Measurements from ENCODE around the gene GJC2. TPM values are rescaled to one million over a fixed set of nuclear protein-coding genes. Genes with fewer than 3 reads are reported as not detected.

GJC2 gene
- polyA plus RNA-seq, 1 donor from 2014 or later, result 2.3 TPM

DNA sequence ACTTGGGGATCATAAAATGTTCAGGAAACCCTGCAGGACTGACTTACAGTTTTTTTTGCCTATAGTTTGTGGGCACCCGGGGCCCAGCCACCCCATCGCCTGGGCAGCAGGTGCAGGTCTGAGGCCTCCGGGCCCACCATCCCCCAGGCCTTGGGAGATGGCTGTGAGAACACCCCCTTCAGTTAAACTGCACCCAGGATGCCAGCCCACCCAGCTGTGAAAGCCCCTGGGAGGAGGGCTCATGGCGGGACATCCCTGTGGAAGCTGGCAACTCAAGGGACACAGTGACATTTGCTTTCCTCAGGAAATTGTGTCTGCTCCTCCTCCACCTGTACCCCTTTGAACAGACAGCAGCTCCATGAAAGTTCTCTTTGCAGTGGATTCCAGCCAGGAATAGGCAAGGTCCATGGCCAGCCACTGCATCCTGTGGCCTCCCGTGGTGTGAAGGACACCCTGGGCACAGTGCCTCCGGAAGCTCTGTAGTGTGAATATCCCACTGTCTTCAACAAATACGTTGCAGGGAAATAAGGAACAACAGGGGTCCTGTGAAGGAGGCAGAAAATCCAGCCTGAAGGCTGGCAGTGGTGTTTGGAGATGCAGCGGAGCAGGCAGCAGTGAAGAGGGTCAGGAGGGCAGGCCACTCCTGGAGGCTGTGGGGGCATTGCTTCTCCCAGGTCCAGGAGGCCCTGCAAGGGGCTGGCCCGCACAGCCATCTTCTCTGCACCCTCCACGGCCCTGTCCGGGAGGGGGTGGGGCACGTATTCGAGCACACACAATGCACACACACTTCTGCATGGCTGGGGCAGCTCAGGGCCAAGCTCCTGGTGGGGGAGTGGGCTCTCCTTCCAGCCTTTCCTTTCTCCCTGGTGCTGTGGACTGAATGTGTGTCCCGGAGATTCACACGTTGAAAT, 56.1 kb downstream of the GJC2 start:
- Histone ChIP-seq H3K9ac (ENCODE audit: low read length) (no peak overlapping the region), H3K79me2 (replicated peaks; ENCODE audit: insufficient read depth, low read length) (no peaks in the 10 kb centered on the region), H3K4me3 (ENCODE audit: low read length) (no peak overlapping the region), H3K9me2 (ENCODE audit: insufficient read depth, low read length) (no peaks in the 10 kb centered on the region), H3K36me3 (ENCODE audit: insufficient read depth, low read length) (no peaks in the 10 kb centered on the region), H3K9me3 (ENCODE audit: low read length) (no peaks in the 10 kb centered on the region), H2AFZ (ENCODE audit: low read depth, low read length) (no peak overlapping the region), H4K20me1 (ENCODE audit: insufficient read depth) (no peaks in the 10 kb centered on the region), H3K27me3 (ENCODE audit: insufficient read depth, low read depth, low read length) (no peaks in the 10 kb centered on the region), H3F3A (ENCODE audit: insufficient read depth, low read length, poor library complexity, severe bottlenecking) (no peaks in the 10 kb centered on the region), H3K4me2 (ENCODE audit: low read length) (no peak overlapping the region), H3K27ac (ENCODE audit: low read length) (no peak overlapping the region)
- TF ChIP-seq, protein P1, sequence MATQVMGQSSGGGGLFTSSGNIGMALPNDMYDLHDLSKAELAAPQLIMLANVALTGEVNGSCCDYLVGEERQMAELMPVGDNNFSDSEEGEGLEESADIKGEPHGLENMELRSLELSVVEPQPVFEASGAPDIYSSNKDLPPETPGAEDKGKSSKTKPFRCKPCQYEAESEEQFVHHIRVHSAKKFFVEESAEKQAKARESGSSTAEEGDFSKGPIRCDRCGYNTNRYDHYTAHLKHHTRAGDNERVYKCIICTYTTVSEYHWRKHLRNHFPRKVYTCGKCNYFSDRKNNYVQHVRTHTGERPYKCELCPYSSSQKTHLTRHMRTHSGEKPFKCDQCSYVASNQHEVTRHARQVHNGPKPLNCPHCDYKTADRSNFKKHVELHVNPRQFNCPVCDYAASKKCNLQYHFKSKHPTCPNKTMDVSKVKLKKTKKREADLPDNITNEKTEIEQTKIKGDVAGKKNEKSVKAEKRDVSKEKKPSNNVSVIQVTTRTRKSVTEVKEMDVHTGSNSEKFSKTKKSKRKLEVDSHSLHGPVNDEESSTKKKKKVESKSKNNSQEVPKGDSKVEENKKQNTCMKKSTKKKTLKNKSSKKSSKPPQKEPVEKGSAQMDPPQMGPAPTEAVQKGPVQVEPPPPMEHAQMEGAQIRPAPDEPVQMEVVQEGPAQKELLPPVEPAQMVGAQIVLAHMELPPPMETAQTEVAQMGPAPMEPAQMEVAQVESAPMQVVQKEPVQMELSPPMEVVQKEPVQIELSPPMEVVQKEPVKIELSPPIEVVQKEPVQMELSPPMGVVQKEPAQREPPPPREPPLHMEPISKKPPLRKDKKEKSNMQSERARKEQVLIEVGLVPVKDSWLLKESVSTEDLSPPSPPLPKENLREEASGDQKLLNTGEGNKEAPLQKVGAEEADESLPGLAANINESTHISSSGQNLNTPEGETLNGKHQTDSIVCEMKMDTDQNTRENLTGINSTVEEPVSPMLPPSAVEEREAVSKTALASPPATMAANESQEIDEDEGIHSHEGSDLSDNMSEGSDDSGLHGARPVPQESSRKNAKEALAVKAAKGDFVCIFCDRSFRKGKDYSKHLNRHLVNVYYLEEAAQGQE (IDR thresholded peaks at IDR 0.05; ENCODE audit: borderline replicate concordance), result no peak
- TF ChIP-seq MXI1 (conservative IDR thresholded peaks at IDR 0.05; ENCODE audit: poor library complexity, severe bottlenecking), result no peak
- no peak for TF ChIP-seq RAD21 (conservative IDR thresholded peaks at IDR 0.05)
- no peak for TF ChIP-seq EP300 (conservative IDR thresholded peaks at IDR 0.05; ENCODE audit: poor library complexity, severe bottlenecking)
- no peak for TF ChIP-seq EZH2 (IDR thresholded peaks at IDR 0.05; ENCODE audit: borderline replicate concordance, insufficient read depth, low read length, poor library complexity, severe bottlenecking)
- TF ChIP-seq TAF1 (IDR thresholded peaks at IDR 0.05; ENCODE audit: low read depth), result no peak
- TF ChIP-seq POLR2AphosphoS5 (IDR thresholded peaks at IDR 0.05), result no peak

DNA sequence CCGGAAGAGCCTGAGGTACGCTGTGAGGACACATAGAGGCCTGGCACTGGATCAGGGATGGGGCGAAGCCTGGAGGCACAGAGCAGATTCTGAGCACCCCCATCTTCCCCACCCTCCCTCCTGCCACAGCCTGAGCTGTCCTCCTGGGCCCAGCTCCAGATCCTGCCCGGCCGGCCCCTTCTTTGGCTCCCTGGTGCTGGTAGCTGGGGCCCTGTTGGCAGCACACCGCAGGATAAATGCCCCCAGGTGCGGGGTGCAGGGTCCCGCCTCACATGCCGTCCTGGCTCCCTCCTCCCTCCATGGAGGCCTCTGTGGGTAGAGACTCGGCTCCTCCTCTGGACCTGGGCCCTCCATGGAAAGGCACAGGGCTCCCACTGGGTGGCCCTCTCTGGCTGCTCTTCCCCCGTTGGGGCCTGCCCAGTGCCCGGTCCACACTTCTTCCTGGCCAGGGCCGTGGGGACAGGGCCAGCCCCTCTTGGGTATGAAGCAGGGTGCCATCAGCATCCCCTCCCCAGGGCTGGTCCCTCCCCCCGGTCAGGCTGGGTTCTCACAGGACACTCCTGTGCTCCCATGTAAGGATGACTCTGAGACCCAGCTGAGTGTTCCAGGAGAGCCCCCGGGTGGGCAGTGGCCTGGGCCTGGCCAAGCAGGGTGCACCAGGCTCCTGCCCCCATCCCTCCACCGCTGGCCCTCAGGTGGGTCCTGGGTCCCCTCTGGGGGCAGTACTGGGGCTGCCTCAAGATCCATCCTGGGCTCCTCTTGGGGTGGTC, 57.0 kb downstream of the GJC2 start:
- Histone ChIP-seq H3K27me3 (ENCODE audit: insufficient read depth, low read depth, low read length) (no peaks in the 10 kb centered on the region), H3K36me3 (ENCODE audit: insufficient read depth, low read length) (no peaks in the 10 kb centered on the region), H3K79me2 (replicated peaks; ENCODE audit: insufficient read depth, low read length) (no peaks in the 10 kb centered on the region), H3K4me3 (ENCODE audit: low read length) (no peak overlapping the region), H4K20me1 (ENCODE audit: insufficient read depth) (no peaks in the 10 kb centered on the region), H3K27ac (ENCODE audit: low read length) (no peak overlapping the region), H3K9me3 (ENCODE audit: low read length) (no peaks in the 10 kb centered on the region), H3K9ac (ENCODE audit: low read length) (no peak overlapping the region), H2AFZ (ENCODE audit: low read depth, low read length) (no peak overlapping the region), H3F3A (ENCODE audit: insufficient read depth, low read length, poor library complexity, severe bottlenecking) (no peaks in the 10 kb centered on the region), H3K9me2 (ENCODE audit: insufficient read depth, low read length) (no peaks in the 10 kb centered on the region), H3K4me2 (ENCODE audit: low read length) (no peak overlapping the region)
- TF ChIP-seq SMC3 (conservative IDR thresholded peaks at IDR 0.05; ENCODE audit: poor library complexity) (no peak), MXI1 (conservative IDR thresholded peaks at IDR 0.05; ENCODE audit: poor library complexity, severe bottlenecking) (no peak), RAD21 (conservative IDR thresholded peaks at IDR 0.05) (no peak)

DNA sequence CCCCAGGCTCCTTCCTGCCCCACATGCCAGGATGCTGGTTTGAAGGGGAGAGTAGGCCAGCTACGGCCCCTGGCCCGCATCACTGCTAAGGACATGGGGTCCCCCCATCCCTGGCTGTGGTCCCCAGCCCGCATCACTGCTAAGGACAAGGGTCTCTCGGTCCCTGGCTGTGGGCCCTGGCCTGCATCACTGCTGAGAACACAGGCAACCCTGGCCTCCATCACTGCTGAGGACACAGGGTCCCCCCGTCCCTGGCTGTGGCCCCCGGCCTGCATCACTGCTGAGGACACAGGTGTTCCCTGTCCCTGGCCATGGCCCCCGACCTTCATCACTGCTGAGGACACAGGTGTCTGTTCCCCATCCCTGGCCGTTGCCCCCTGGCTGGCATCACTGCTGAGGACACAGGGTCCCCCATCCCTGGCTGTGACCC, 57.7 kb downstream of the GJC2 start:
- no peak overlapping the region for H3K9ac ChIP-seq (ENCODE audit: low read length)
- no peaks in the 10 kb centered on the region for H3F3A ChIP-seq (ENCODE audit: insufficient read depth, low read length, poor library complexity, severe bottlenecking)
- H3K4me3 ChIP-seq (ENCODE audit: low read length), result no peak overlapping the region
- H3K4me2 ChIP-seq (ENCODE audit: low read length), result no peak overlapping the region
- TF ChIP-seq, protein P2, sequence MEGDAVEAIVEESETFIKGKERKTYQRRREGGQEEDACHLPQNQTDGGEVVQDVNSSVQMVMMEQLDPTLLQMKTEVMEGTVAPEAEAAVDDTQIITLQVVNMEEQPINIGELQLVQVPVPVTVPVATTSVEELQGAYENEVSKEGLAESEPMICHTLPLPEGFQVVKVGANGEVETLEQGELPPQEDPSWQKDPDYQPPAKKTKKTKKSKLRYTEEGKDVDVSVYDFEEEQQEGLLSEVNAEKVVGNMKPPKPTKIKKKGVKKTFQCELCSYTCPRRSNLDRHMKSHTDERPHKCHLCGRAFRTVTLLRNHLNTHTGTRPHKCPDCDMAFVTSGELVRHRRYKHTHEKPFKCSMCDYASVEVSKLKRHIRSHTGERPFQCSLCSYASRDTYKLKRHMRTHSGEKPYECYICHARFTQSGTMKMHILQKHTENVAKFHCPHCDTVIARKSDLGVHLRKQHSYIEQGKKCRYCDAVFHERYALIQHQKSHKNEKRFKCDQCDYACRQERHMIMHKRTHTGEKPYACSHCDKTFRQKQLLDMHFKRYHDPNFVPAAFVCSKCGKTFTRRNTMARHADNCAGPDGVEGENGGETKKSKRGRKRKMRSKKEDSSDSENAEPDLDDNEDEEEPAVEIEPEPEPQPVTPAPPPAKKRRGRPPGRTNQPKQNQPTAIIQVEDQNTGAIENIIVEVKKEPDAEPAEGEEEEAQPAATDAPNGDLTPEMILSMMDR (IDR thresholded peaks at IDR 0.05; ENCODE audit: poor library complexity, severe bottlenecking), result no peak
- TF ChIP-seq RAD21 (conservative IDR thresholded peaks at IDR 0.05) (no peak), POLR2AphosphoS5 (IDR thresholded peaks at IDR 0.05) (no peak), EZH2 (IDR thresholded peaks at IDR 0.05; ENCODE audit: borderline replicate concordance, insufficient read depth, low read length, poor library complexity, severe bottlenecking) (no peak), EP300 (conservative IDR thresholded peaks at IDR 0.05; ENCODE audit: poor library complexity, severe bottlenecking) (no peak)
- no peaks in the 10 kb centered on the region for H3K79me2 ChIP-seq (replicated peaks; ENCODE audit: insufficient read depth, low read length)
- no peak overlapping the region for H2AFZ ChIP-seq (ENCODE audit: low read depth, low read length)
- no peaks in the 10 kb centered on the region for H4K20me1 ChIP-seq (ENCODE audit: insufficient read depth)
- no peaks in the 10 kb centered on the region for H3K9me2 ChIP-seq (ENCODE audit: insufficient read depth, low read length)
- H3K27me3 ChIP-seq (ENCODE audit: insufficient read depth, low read depth, low read length), result no peaks in the 10 kb centered on the region
- H3K9me3 ChIP-seq (ENCODE audit: low read length), result no peaks in the 10 kb centered on the region
- no peak overlapping the region for H3K27ac ChIP-seq (ENCODE audit: low read length)
- H3K36me3 ChIP-seq (ENCODE audit: insufficient read depth, low read length), result no peaks in the 10 kb centered on the region

Measured in neural cell (in vitro differentiated cells).